ENCODE results near the gene AP1G2.
"Not testable (repeated sequence)": the region's sequence is repeated elsewhere in the genome, so short reads cannot be mapped to it uniquely, and the experiment has no call there.

The AP1G2 gene

DNA sequence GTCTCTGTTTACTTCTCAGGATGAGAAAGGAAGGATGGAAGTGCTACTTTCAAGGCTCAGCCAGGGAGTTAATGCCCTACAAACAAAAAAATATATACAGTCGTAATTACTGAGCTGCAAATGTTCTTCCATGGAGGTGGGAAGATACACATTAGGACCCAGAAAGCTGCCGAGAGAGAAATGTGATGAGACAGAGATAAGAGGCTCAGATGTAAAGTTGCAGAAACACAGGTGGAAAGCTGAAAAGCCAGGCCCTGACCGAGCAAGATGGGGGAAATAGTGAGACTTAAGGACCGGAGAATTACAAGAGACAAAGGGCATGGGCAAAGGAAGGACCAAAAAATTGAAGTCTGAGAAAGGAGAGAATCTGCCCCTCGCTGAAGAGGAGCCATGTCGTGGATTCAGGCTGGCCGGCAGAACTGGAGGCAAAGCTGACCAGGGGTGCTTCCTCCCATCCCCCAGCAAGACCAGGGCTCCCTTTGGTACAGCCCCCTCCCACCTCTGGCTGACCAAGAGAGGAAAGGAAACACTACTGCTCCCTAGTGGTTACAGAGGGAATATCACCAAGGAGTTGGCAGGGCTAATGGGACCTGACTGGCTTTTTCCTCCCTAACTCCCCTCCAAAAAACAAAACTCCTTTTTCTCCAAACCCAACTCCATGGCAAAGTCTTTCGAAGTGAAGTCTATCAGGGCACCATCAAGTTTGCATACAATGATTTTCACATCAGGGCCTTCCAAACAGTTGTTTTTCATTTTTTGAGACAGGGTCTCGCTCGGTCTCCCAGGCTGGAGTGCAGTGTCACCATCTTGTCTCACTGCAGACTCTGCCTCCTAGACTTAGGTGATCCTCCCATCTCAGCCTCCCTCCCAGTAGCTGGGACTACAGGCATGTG lies 28.1 kb downstream of the AP1G2 start:
- no peak for DNase-seq (ENCODE audit: low read depth in 3 of 3, low spot score in 1 of 3)

DNA sequence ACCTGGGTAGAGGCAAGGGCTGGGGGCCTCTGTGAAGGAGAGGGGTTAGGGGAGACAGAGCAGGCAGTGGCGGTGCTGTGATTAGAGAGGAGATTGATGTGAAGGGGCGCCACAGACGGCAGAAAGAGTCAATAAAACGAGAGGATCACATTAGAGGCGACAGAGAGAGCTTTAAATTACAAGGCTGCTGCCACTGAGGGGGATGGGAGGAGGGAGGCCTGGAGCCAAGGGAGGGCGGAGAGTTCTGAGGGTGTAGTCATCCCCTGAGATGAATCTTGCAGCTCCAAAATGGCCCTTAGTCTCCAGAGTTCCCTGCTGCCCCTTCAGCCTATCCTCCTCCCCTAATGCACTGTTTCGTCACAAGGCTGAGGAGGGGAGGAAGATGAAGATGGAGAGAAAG lies 28.8 kb downstream of the AP1G2 start:
- no peak for DNase-seq (ENCODE audit: low read depth in 3 of 3, low spot score in 1 of 3)

DNA sequence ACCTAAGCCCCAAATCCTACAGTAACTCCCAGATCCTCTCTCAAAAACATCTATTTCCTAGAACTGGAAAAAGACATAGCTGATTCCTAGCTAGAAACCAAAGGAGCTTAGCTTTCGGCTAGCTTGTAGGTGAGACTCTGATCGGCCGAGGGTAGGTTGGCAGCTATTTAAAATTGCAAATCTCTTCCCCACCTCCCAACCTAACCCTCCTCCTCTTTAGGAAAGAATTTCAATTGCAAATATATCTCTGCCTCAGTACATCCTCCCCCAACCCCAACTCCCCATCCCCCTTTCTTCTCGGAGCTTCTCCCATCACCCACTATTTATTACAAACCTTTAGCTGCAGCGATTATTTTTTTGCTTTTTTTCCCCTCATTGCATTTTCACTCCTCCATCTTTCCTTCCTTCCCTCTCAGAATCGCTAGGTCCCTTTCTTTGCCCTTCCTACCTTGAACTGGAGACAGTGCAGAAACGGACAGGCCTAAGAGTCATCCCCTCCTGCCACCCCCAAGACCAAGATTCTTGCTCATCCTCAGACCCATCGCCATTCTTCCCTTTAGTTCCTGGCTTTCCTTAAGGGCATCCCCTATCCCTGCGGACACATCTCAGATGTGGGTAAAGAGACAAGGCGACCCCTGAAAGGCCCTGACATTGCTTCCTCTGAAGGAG lies 29.4 kb downstream of the AP1G2 start:
- DNase-seq (ENCODE audit: low read depth in 3 of 3, low spot score in 1 of 3): no peak

DNA sequence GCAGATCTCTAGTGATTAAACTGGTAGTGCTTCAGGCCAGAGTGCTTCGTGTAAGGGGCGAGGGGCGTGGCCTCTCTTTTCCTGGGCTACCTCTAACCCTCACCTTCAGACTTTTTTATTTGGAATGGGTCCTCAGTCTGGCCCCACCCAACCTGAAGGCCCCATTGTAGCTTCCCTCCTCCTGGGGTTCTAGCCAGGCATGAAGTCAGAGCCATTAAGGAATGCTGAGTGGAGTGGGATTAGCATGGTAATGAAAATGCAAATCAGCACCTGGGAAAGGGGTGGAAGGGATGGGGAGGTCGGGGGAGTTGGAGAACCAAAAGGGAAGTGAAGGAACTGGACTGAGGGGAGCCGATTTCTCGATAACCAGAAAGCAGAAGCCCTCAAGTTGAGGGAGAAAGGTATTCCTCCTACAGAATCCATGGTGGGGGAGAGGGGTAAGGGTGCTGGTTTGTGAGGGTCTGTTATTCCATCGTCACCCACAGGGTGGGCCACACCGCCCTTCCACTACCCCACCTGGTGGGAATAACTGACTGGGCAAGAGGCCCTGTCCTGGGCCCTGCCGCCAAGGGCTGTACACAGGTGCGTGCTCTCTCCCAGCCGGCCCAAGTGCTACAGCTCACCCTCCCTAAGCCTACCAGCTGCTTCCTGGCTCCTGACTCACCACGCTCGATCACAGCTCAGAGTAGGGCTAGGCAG lies 30.1 kb downstream of the AP1G2 start:
- DNase-seq (ENCODE audit: low read depth in 3 of 3, low spot score in 1 of 3): no peak

DNA sequence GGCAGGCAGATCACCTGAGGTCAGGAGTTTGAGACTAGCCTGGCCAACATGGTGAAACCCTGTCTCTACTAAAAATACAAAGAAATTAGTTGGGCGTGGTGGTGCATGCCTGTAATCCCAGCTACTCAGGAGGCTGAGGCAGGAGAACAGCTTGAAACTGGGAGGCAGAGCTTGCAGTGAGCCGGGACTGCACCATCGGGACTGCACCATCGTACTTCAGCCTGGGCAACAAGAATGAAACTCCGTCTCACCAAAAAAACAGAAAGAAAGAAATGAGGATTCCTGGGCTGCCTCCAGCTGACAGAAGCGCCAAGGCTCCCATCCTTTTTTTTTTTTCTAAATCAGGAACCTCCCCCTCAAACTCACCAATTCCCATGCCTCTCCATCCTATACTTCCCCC lies 30.7 kb downstream of the AP1G2 start:
- DNase-seq (ENCODE audit: low read depth in 3 of 3, low spot score in 1 of 3): not testable (repeated sequence)

DNA sequence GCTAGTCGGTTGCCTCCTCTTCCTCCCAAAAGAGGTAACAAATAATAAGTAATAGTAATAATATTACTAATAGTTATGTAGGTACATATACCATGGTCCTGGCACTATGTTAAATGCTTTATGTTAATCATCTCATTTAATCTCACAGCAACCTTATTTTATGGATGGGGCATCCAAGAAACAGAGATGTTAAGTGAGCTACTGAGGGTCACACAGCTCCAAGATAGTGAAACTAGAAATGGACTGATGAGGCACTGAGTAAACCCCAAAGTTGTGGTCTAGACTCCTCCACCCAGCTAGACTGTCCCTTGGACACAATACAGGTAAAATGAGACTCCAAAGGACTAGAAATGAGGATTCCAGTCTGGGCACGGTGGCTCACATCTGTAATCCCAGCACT lies 31.1 kb downstream of the AP1G2 start:
- DNase-seq (ENCODE audit: low read depth in 3 of 3, low spot score in 1 of 3): no peak

DNA sequence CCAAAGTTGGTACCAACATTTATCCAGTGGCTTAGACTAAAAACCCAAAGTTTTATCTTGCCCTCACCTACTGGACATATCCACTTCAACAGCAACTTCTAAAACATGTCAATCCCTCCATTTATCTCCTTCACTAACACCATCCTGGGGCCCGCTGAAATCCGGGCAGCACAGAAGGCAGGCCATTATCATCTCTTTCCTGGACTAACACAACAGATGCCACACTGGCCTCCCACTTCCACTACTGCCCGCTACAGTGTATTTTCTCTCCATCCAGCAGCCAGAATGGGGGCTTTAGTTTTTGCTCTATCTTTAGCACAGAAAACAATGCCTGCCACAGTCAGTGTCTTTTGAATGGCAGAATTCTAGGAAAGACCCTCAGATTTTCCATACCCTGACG lies 31.6 kb downstream of the AP1G2 start:
- no peak for DNase-seq (ENCODE audit: low read depth in 3 of 3, low spot score in 1 of 3)

DNA sequence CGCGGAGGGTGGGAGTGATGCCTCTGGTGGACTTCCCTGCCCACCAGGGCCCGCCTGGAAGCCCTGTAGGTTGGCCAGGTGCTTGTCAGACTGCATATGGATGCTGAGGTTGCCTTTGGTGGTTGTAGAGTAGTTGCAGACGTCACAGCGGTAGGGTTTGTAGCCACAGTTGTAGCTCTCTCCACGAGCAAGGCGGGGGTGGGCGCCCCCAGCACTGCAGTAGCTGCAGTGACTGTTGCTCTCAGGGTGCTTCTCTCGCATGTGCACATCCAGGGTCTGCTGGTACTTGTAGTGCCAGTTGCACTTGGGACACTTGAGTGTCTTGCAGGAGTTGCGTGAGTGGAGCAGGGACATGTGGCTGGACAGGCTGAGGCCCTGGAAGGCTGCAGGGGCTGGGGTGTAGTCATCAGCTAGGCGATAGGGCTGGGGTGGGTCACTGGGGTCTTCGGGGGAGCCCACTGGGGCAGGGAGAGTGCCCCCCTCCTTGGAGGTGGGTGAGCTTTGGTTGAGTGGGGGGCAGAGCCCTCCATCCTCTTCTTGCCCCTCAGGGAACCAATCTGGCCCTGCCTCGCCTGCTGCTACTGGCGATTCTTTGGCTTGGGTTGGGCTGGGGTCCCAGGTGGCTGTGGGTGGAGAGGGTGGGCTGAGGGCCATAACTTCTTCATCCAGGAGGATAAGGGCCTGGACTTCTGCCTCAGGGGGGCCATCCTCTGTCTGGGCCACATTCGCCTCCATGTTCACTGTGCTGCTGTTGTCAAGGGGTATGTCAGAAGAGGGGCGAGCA lies 33.7 kb downstream of the AP1G2 start:
- DNase-seq (ENCODE audit: low read depth in 3 of 3, low spot score in 1 of 3): no peak

DNA sequence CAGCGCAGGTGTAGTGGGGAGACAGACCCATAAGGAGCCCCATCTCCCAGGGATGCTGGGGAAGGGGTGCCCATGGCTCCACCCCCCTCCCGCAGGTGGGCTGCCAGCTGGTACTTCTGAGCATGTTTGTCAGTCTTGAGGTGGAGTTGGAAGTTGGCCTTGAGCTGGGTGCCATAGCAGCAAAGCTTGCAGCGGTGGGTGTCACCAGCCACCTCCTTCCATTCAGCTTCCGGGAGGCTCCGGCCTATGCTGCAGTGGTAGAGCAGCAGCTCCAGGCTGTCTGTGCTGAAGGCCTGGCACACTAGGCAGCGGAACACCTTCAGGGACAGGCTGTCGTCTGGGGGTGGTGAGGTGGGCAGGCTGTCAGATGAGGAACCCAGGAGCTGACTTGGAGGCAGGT lies 34.9 kb downstream of the AP1G2 start:
- DNase-seq (ENCODE audit: low read depth in 3 of 3, low spot score in 1 of 3): no peak

DNA sequence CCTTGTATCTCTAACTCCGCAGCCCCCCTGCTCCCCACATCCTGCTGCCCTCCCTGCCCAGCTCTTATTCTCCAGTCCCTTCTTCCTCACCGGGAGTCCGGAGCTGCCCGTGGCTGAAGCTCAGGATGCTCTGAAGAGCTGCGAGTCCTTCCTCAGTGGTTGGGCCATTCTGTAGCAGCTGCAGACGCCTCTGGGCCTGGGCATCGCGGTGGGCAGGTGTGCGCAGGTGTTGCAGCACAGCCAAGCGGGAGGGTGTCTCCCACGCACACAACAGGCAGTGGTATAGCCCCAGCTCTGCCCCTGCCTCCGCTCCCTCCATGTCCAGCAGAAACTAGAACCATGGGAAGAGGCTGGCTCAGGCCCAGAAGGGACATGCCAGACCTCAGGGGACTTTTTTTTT lies 36.2 kb downstream of the AP1G2 start:
- DNase-seq (ENCODE audit: low read depth in 3 of 3, low spot score in 1 of 3): no peak

DNA sequence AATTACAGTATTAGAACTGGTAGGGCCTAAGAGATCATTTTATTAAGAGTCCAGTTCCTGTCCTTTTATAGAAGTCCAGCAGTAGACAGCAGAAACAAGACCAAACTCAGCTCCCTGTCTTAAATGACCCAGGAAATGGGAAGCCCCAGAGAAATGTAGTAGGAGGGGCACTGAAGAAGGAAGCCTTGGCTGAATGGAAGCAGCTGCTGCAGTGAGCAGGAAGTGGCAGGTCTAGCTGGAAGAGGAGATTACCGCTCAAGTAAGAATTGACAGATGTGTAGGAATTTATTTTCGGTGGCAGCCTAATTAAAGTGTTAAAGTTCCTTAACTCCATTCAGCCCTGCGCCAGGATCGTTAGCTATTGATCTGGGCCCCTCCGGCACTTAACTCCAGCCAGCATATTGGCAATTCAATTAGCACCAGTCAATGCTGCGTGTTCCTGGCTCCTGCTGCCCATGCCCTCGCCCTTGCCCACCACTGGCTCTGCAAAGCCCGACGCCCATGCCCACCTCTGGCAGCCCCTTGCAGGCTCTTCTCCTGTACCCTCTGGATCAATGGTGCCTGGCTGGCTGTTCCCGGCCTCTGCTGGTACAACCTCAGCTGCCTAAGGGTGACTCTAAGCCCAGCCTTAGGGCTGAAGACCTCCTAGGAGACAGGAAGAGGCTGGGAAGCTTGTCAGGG lies 37.1 kb downstream of the AP1G2 start:
- DNase-seq (ENCODE audit: low read depth in 3 of 3, low spot score in 1 of 3): no peak

DNA sequence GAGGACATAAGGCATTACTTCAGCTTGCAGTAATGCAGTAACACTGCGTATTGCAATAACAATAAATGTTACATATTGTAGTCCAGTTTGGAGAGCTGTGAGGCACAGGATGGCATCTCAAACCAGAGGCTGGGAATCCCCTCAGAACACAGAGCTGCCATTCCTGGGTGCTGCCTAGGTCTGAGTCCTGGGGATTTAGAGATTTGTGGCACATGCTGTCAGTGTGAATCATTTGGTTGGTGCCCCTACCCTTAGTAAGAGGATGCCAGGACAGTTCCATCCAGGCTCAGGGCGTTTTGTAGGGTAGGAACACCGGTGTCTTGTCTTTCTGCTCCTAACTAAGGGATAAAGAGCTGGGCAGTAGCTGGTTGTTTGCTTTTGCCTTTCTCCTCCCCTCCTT lies 38.6 kb downstream of the AP1G2 start:
- no peak for DNase-seq (ENCODE audit: low read depth in 3 of 3, low spot score in 1 of 3)

DNA sequence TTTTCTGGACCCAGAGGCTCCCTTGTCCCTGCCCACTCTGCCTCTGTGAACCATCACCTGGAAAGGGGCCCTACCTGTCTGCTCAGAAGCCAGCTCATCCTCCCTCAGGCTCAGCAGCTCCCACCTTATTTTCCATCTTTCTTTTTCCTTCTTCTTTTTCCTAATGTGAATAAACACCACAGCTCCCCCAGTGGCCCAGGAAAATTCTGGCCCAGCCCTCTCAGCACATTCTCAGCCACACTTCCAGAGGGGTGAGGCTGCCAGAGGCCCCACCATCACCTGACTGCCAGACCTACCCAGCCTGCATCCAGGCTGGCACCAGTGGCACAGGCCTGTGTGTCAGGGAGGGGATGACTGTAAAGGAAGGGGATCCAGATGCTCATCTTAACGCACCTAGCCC lies 39.0 kb downstream of the AP1G2 start:
- DNase-seq (ENCODE audit: low read depth in 3 of 3, low spot score in 1 of 3): no peak

DNA sequence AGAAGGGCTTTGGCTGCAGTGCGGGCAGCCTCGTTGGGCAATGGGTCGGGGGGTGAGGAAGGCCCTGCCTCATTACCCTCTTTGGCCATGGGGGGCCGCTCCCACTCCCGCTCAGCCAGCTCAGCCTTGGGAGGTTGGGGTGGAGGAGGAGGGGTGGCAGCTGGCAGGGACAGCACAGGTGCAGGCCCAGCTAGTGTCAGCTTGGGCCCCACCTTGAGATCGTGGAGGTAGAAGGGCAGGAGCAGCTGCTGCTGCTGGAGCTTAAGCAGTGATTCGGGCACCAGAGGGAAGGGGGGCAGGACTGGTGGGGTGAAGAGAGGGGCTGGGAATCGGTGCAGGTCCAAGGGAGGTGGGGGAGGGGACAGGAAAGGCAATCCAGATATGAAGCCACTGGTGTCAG lies 42.0 kb downstream of the AP1G2 start:
- no peak for DNase-seq (ENCODE audit: low read depth in 3 of 3, low spot score in 1 of 3)

DNA sequence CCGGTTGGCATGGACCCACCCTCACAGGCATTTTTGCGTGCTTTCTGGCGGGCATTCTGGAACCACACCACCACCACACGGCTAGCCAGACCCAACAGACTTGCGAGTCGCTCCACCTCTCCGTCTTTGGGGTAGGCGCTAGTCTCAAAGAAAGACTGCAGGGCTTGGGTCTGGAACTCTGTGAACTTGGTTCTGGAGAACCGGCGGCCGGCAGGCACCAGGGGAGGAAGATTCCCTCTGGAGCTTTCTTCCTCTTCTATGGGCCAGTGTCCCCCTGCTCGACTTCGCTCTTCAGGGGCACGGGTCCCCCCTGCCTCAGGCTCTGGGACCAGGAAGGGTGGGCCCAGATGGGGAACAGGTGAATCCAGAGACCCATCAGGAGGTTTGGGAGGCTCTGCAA lies 42.6 kb downstream of the AP1G2 start:
- DNase-seq (ENCODE audit: low read depth in 3 of 3, low spot score in 1 of 3): no peak

DNA sequence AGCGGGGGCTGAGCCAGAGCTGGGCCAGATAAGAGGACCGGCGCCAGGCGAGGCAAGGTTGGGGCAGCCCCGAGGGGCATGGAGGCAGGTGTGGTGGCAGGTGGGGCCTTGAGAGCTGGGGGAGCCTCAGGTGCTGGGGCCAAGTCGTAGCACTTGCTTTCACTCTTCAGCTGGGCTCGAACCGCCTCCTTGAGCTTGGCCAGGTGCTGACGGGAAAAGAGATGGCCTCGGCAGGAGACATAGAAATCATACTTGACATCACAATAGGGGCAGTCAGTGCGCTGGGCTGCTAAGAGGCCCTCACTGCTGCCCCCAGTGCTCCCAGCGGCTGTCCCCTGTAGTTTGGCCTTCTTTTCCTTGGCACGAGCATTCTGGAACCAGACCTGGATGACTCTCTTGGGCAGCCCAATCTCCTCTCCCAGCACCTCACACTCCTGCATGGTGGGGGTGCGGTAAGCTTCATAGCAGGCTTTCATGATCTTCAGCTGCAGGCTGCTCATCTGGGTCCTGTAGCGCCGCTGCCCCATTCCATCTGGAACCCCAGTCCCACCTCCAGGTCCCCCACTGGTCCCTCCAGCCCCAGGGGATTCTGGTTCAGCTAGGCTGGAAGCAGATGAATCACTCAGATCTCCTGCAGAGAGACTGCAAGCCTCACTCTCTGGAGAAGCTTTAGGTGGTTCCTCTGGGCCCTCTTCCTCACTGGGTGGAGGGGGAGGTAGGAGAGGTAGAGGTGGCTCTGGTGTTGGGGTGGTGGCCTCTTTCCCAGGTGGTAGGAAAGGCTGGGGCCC lies 44.2 kb downstream of the AP1G2 start:
- DNase-seq (ENCODE audit: low read depth in 3 of 3, low spot score in 1 of 3): no peak

DNA sequence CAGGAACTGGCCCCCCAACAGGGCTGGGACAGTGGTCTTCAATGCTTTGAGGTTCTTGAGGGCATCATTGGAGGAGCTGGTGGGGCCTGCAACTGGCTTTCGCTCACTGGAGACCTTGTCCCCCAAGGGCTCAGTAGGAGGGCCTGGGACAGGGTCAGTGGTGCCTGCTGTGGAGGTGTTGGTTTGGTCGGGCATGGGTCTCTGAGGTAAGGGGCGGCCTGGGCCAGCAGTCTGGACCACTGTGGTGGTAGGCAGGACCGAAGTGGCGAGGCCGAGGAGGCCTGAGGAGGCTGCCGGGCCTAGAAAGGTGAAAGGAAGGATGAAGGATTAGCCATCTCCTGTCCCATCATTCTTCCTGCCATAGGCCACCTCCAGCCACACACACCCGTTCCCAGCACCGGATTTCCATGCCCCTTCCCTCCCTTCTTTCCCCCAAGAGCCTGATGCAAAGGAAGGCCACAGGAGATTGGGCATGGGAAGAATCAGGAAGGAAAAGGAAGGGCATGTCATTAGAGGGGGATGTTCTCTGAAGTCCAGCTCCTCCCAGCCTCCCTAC lies 44.9 kb downstream of the AP1G2 start:
- DNase-seq (ENCODE audit: low read depth in 3 of 3, low spot score in 1 of 3): no peak

DNA sequence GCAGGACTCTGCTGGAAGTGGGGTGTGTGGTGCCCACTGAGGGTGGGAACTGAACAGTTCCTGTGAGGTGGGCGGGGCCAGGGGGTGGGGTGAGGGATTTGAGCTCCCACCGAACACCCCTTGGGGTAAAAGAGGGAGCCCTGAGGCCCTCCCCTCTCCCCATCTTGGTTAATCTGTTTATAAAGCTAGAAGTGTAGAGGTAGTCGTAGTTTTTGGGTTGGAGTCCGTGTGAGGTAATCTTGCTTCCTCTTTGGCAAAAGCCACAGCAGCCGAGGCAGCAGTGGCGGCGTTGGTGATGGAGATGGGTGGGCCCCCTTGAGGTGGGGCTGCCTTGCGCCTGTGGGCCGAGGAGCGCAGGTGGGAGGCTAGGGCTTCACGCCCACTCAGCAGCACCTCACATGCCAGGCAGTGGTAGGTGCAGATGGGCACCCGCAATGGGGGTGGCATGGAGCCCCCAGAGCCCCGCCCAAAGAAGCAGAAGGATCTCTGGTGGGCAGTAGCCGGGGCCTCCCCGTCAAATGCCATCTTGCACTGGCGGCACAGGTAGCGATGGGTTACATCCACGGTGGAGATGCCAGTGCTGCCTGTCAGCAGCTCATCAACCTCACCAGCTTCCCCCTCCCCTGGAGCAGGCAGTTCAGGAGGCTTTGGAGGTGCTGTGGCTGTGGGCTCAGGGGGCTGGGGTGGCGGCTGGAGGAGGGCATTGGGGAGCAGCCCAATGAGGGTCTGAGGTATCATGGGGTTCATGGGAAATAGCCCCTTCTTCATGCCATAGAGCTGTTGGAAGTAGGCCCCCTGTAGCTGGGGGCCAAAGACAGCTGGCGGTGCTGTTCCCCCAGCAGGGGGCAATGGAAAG lies 45.6 kb downstream of the AP1G2 start:
- DNase-seq (ENCODE audit: low read depth in 3 of 3, low spot score in 1 of 3): no peak
